Kidney (tissue), 14 donors: Measurements from ENCODE around the gene IGFBP2. TPM values are rescaled to one million over a fixed set of nuclear protein-coding genes. Genes with fewer than 3 reads are reported as not detected.

Experiments used
- DNase-seq, 5 donors: peaks; one replicate each; pipeline ENCODE4 v3.0.0-alpha.2; 2013 to 2020
- FAIRE-seq: peaks from 2 replicates; lab custom pipeline; 2012; peaks lifted over from hg19 to GRCh38; lab: Jason Lieb, UNC
- H3K27ac ChIP-seq, 2 donors: one replicate each; pipeline ENCODE4 v1.7.0; 2013; ENCODE audit warnings: low read depth in 2 of 2, low read length in 2 of 2, inconsistent platforms in 1 of 2
- H3K27me3 ChIP-seq: one replicate; pipeline ENCODE4 v1.7.1; 2013; ENCODE audit warnings: low read length, inconsistent platforms; ENCODE audit not compliant: control insufficient read depth, insufficient read depth
- H3K36me3 ChIP-seq, 3 donors: one replicate each; pipeline versions ENCODE4 v1.7.0 to v1.7.1; 2013; ENCODE audit warnings: low read length in 3 of 3, control low read depth in 1 of 3, inconsistent platforms in 1 of 3; ENCODE audit not compliant: insufficient read depth in 3 of 3, control insufficient read depth in 2 of 3
- H3K4me1 ChIP-seq, 3 donors: one replicate each; pipeline versions ENCODE4 v1.7.0 to v1.7.1; 2013; ENCODE audit warnings: low read length in 3 of 3, inconsistent platforms in 1 of 3, low read depth in 1 of 3; ENCODE audit not compliant: control insufficient read depth in 2 of 3, insufficient read depth in 2 of 3
- H3K4me3 ChIP-seq, 3 donors: one replicate each; pipeline versions ENCODE4 v1.7.0 to v1.8.1; 2013; ENCODE audit warnings: low read length in 3 of 3, control low read depth in 1 of 3, inconsistent platforms in 1 of 3
- H3K9ac ChIP-seq, 3 donors: one replicate each; pipeline versions ENCODE4 v1.7.0 to v1.7.1; 2013; ENCODE audit warnings: low read length in 3 of 3, control low read depth in 1 of 3, inconsistent platforms in 1 of 3
- H3K9me3 ChIP-seq, 3 donors: one replicate each; pipeline versions ENCODE4 v1.7.0 to v1.7.1; 2013; ENCODE audit warnings: low read length in 3 of 3, control low read depth in 1 of 3, inconsistent platforms in 1 of 3; ENCODE audit not compliant: control insufficient read depth in 2 of 3, insufficient read depth in 1 of 3
- intact Hi-C: fragments of 100-400 bp; cut with DNase I; formaldehyde crosslinking; loops from one replicate; pipeline ENCODE4 v1.11.1; 2022
- polyA plus RNA-seq: library from polyadenylated mRNA; stranded (reverse); fragments of 350-450 nt; fragmentation: Illumina TruSeq; extraction: RNeasy Lipid Tissue Mini Kit (QIAGEN cat#74804); gene quantifications from one replicate; pipeline ENCODE4 v1.2.3, GENCODE V29; 2014; ENCODE audit warnings: low read depth, low replicate concordance; ENCODE audit not compliant: insufficient read depth
- total RNA-seq: library from RNA; stranded (reverse); fragmentation: NEBNext Ultra II Directional; extraction: Animal tissue kit (Norgen Biotek cat#: 25700); gene quantifications from one replicate; pipeline ENCODE4 v1.2.1, GENCODE V29; 2021
- TF ChIP-seq, protein P1 (sequence below): IDR thresholded peaks from 3 replicates; pipeline ENCODE4 v1.5.1; 2012; ENCODE audit warnings: mild to moderate bottlenecking, moderate library complexity, borderline replicate concordance; ENCODE audit not compliant: insufficient read depth; ENCODE audit errors: extremely low read depth
- donor health status: control.
- donor health status: control.
- donor health status: control.
- donor health status: control.
- donor health status: control.
- donor health status: DM: yes; HTN: yes; CAD: no.
- donor health status: Normal renal cell carcinoma (clear cell type).

IGFBP2 gene
- total and polyA plus RNA-seq, 2 donors from 2014 or later, result 53.7 to 369 TPM

DNA sequence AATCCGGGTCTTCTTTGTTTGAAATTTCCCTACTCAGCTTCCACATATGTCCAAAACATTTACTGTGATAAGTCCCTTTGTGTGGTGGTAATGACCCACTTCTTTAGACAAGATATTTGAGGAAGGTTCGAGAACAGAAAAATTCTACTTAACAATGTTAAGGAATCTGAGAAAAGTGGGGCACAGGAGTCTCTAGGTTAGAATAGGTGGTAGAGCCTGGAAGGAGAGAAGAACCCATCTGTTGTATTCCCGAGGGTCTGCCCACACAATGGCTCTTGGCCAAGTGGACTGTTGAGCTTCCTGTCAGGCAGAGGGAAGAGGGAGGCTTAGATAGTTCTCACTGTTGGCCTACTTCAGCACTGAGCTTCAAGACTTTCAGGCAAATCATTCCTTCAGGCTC is 4.3 kb downstream of the IGFBP2 start:
- no peak for FAIRE-seq
- TF ChIP-seq, protein P1, sequence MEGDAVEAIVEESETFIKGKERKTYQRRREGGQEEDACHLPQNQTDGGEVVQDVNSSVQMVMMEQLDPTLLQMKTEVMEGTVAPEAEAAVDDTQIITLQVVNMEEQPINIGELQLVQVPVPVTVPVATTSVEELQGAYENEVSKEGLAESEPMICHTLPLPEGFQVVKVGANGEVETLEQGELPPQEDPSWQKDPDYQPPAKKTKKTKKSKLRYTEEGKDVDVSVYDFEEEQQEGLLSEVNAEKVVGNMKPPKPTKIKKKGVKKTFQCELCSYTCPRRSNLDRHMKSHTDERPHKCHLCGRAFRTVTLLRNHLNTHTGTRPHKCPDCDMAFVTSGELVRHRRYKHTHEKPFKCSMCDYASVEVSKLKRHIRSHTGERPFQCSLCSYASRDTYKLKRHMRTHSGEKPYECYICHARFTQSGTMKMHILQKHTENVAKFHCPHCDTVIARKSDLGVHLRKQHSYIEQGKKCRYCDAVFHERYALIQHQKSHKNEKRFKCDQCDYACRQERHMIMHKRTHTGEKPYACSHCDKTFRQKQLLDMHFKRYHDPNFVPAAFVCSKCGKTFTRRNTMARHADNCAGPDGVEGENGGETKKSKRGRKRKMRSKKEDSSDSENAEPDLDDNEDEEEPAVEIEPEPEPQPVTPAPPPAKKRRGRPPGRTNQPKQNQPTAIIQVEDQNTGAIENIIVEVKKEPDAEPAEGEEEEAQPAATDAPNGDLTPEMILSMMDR, result no peak
- H3K4me3 ChIP-seq, result no peak overlapping the region
- no peak overlapping the region for H3K9ac ChIP-seq
- intact Hi-C loops, result no loop called here
- H3K9me3 ChIP-seq, result no peaks in the 10 kb centered on the region
- H3K4me1 ChIP-seq, result peaks cover 0 to 8% (median 0%) of the 10 kb centered on the region in 3 donors
- H3K27ac ChIP-seq, result no peak overlapping the region
- no peak for DNase-seq
- H3K36me3 ChIP-seq, result no peaks in the 10 kb centered on the region
- no peaks in the 10 kb centered on the region for H3K27me3 ChIP-seq

DNA sequence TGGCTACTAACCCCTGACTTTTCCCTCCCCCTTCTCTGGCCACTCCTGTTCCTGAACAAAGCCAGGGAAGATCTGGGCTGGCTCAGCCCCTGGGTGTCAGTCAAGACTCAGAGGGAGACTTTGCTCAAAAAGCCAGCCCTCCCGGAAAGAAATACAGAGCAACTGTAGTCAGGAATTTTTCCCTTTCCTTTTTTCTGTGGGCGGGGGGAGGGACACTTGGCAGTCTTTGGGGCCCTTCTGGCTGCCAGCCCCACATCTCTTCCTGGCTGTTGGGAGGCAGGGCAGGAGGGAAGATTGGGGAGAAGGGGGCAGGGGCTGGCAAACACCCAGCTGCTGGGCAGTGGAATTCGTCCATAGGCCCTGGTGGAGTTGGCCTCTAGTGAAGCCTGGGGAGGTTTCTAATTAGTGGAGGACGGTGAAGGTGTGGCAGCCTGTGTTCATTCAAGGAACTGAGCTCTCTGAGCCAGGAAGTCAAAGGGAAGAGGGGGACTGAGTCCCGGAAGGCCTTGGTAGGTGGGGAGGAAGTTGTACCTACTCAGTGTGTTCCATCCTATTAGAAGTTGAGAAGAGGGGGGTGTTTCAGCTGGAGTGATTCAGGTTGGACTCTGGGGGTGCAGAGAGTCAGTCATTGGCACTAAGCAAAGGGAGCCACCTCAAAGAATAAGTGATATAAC is 10.9 kb downstream of the IGFBP2 start:
- no peak overlapping the region for H3K9ac ChIP-seq

DNA sequence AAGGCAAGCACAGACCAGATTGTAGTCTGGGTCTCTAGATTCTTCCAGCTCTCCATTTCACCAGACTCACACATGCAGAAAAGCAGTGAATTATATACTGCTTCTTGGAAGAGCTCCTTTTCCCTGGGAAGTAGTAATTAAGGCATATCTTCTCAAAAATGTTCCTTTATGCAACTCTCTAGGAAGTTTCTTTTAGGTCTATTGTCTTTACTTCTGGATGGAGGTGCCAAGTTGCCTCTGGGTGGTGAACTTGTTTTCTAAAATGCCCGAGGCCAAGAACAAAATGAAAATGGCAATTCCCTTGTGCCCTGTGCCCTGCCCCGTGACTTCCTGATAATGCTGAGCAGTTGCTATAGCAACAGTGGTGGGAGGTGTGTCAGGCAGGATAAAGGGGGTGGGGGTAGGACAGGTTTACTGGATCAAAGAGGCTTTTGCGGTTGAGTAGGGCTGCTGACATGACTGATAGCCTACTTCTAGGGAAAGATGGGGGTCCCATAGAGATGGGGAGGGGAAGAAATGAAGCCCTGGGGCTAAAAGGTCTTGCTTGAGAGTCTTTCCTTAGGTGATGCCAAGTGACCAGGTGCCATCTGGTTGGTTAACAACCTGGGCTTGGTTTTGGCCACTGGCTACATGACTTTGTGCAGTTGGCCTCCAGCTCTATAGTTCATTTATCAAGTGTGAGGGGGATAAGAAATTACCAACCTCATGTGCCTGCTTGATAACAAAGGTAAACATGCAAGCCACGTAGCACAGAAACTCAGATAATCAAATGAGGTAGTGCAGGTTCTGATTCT is 11.8 kb downstream of the IGFBP2 start:
- no peaks in the 10 kb centered on the region for H3K9me3 ChIP-seq
- no peak overlapping the region for H3K27ac ChIP-seq
- no peaks in the 10 kb centered on the region for H3K4me1 ChIP-seq
- FAIRE-seq, result no peak
- peak in 1 of 5 donors; percentile 42 for DNase-seq
- TF ChIP-seq, protein P1, result no peak
- no peak overlapping the region for H3K9ac ChIP-seq
- H3K4me3 ChIP-seq, result no peak overlapping the region
- no peaks in the 10 kb centered on the region for H3K27me3 ChIP-seq
- H3K36me3 ChIP-seq, result no peaks in the 10 kb centered on the region
- intact Hi-C loops, result no loop called here

More for the DNA sequence above, 10.9 kb downstream of the IGFBP2 start:
- Histone ChIP-seq H3K9me3 (no peaks in the 10 kb centered on the region), H3K27me3 (no peaks in the 10 kb centered on the region), H3K36me3 (no peaks in the 10 kb centered on the region), H3K4me1 (no peaks in the 10 kb centered on the region), H3K4me3 (no peak overlapping the region), H3K27ac (no peak overlapping the region)
- intact Hi-C loops, result no loop called here
- no peak for FAIRE-seq
- TF ChIP-seq, protein P1, result no peak
- DNase-seq, result peak in 1 of 5 donors; percentile 44
